Bone marrow (tissue), 2 donors: ENCODE results near the gene SPIRE2.

ENCODE experiments used
- DNase-seq, 2 donors: peaks; one replicate each; lab custom pipeline; 2025; lab: John Stamatoyannopoulos, UW

Gene SPIRE2

GRCh38 chr16:89898201-89898967 is 70.1 kb downstream of the SPIRE2 start:
- no peak for DNase-seq

GRCh38 chr16:89899879-89900481 is 71.7 kb downstream of the SPIRE2 start:
- no peak for DNase-seq

GRCh38 chr16:89900885-89901284 is 72.6 kb downstream of the SPIRE2 start:
- no peak for DNase-seq

GRCh38 chr16:89902980-89903379 is 74.7 kb downstream of the SPIRE2 start:
- DNase-seq: no peak

- DNase-seq: no peak
These were observed 75.7 kb downstream of the SPIRE2 start for GRCh38 chr16:89903908-89904515.

- DNase-seq: no peak
These were observed 76.6 kb downstream of the SPIRE2 start for GRCh38 chr16:89904606-89905510.

- no peak for DNase-seq
These were observed 77.3 kb downstream of the SPIRE2 start for GRCh38 chr16:89905511-89906139.

- DNase-seq: no peak
These were observed 78.1 kb downstream of the SPIRE2 start for GRCh38 chr16:89906140-89907025.

- no peak for DNase-seq
These were observed 79.0 kb downstream of the SPIRE2 start for GRCh38 chr16:89907055-89907814.

GRCh38 chr16:89908236-89908635 is 80.0 kb downstream of the SPIRE2 start:
- DNase-seq: no peak

- DNase-seq: peak; percentile 27 to 35
These were observed 81.8 kb downstream of the SPIRE2 start for GRCh38 chr16:89909777-89910716.

GRCh38 chr16:89910717-89911354 is 82.6 kb downstream of the SPIRE2 start:
- DNase-seq: no peak

GRCh38 chr16:89911375-89911774 is 83.1 kb downstream of the SPIRE2 start:
- DNase-seq: no peak

- no peak for DNase-seq
These were observed 83.9 kb downstream of the SPIRE2 start for GRCh38 chr16:89912143-89912542.

- no peak for DNase-seq
These were observed 84.4 kb downstream of the SPIRE2 start for GRCh38 chr16:89912627-89913026.

GRCh38 chr16:89913408-89914387 is 85.4 kb downstream of the SPIRE2 start:
- DNase-seq: no peak
